OCI-LY7 (cell line): Measurements from ENCODE around the gene ABI2. TPM values are rescaled to one million over a fixed set of nuclear protein-coding genes. Genes with fewer than 3 reads are reported as not detected.

Experiments used
- BruUV-seq: library from RNA; stranded (reverse); fragments of 400-500 nt; replicated peaks from 2 replicates; lab custom pipeline; 2021; lab: Mats Ljungman, UMichigan
- CTCF ChIA-PET: fragments of 300-600 bp; sonication (Branson Sonifier 250); formaldehyde crosslinking; loops from one replicate; lab custom pipeline; 2022; ENCODE audit warnings: antibody characterized with exemption; ENCODE audit not compliant: unreplicated experiment; lab: Charles Lee
- POLR2A ChIA-PET: fragments of 300-600 bp; sonication (Branson Sonifier 250); formaldehyde crosslinking; loops from one replicate; lab custom pipeline; 2022; ENCODE audit warnings: antibody characterized with exemption; lab: Charles Lee
- DNase-seq: peaks from one replicate; pipeline ENCODE4 v3.0.0-alpha.2; 2015; ENCODE audit warnings: low spot score
- H2AFZ ChIP-seq: fragments of 200-600 bp; sonication (generic), shearing (Covaris generic); 2 replicates; pipeline ENCODE4 v1.6.1; 2014; ENCODE audit warnings: mild to moderate bottlenecking, antibody characterized with exemption, low read length, moderate library complexity
- H3K27ac ChIP-seq: fragments of 200-600 bp; sonication (generic); 2 replicates; pipeline ENCODE4 v1.5.1; 2014; ENCODE audit warnings: mixed run types, low read depth, mild to moderate bottlenecking, moderate library complexity, low read length, inconsistent platforms; ENCODE audit not compliant: poor library complexity, severe bottlenecking
- H3K36me3 ChIP-seq: fragments of 200-600 bp; sonication (generic); 2 replicates; pipeline ENCODE4 v1.6.1; 2014; ENCODE audit warnings: mild to moderate bottlenecking, antibody characterized with exemption, low read length, moderate library complexity, mixed read lengths; ENCODE audit not compliant: insufficient read depth
- H3K4me1 ChIP-seq: fragments of 200-600 bp; sonication (generic); 2 replicates; pipeline ENCODE4 v1.5.1; 2014; ENCODE audit warnings: mild to moderate bottlenecking, low read length; ENCODE audit not compliant: insufficient read depth, poor library complexity, severe bottlenecking
- H3K4me2 ChIP-seq: fragments of 200-600 bp; sonication (generic); 2 replicates; pipeline ENCODE4 v1.6.1; 2014; ENCODE audit warnings: mild to moderate bottlenecking, low read length
- H3K4me3 ChIP-seq: fragments of 200-600 bp; sonication (generic); 2 replicates; pipeline ENCODE4 v1.5.1; 2014; ENCODE audit warnings: mild to moderate bottlenecking, low read depth, low read length; ENCODE audit not compliant: poor library complexity, severe bottlenecking
- H3K79me2 ChIP-seq: fragments of 200-600 bp; sonication (generic); 2 replicates; pipeline ENCODE4 v1.6.1; 2016; ENCODE audit warnings: low read depth, mild to moderate bottlenecking, low read length, moderate library complexity, mixed read lengths; ENCODE audit not compliant: insufficient read depth
- H3K9me2 ChIP-seq: fragments of 200-600 bp; sonication (generic); 2 replicates; pipeline ENCODE4 v1.6.1; 2016; ENCODE audit warnings: mild to moderate bottlenecking, low read length, mixed read lengths; ENCODE audit not compliant: insufficient read depth
- H3K9me3 ChIP-seq: fragments of 200-600 bp; sonication (generic); 2 replicates; pipeline ENCODE4 v1.6.1; 2014; ENCODE audit warnings: mild to moderate bottlenecking, mixed run types, low read length, mixed read lengths
- H4K20me1 ChIP-seq: fragments of 200-600 bp; sonication (generic); 2 replicates; pipeline ENCODE4 v1.6.1; 2014; ENCODE audit warnings: mild to moderate bottlenecking, antibody characterized with exemption, low read length, moderate library complexity, mixed read lengths; ENCODE audit not compliant: insufficient read depth
- CTCF ChIP-seq: fragments of 200-600 bp; sonication (generic); conservative IDR thresholded peaks from 2 replicates; pipeline ENCODE4 v1.5.1; 2014; ENCODE audit warnings: mild to moderate bottlenecking, antibody characterized with exemption, low read length, moderate library complexity, mixed read lengths
- EZH2phosphoT487 ChIP-seq: fragments of 200-600 bp; sonication (generic); IDR thresholded peaks from 2 replicates; pipeline ENCODE4 v1.6.1; 2018; ENCODE audit warnings: low read depth, borderline replicate concordance, mild to moderate bottlenecking, mixed run types, antibody characterized with exemption, low read length, moderate library complexity, mixed read lengths
- intact Hi-C: fragments of 100-400 bp; cut with micrococcal nuclease; formaldehyde crosslinking; loops from one replicate; pipeline ENCODE4 v1.10.0; 2022; ENCODE audit not compliant: unreplicated experiment
- total RNA-seq, 2 experiments: library from RNA; depleted of rRNA in 1 of 2; stranded (reverse); fragments of >200 nt in 1 of 2; shearing (Covaris generic) in 1 of 2; gene quantifications; 2 replicates each; pipeline ENCODE4 v1.2.3, GENCODE V29; 2014 to 2022

Gene ABI2
- total RNA-seq, 2 experiments from 2014 or later = 37.9 to 64.6 TPM

- POLR2A ChIA-PET = interaction anchor here (0.5 to 0.6 kb wide), 2 partner anchors 28 to 1061 kb away, joined by 3 to 6 read pairs; no protein-coding TSS in a partner anchor
- CTCF ChIA-PET = no interaction called here
These were observed 1.8 kb upstream of the ABI2 start for GRCh38 chr2:203326356-203326755.

GRCh38 chr2:203327582-203327900 lies 653 bp upstream of the ABI2 start:
- CTCF ChIA-PET = no interaction called here
- no TSS peak for BruUV-seq
- H3K9me3 ChIP-seq = no peaks in the 10 kb centered on the region
- H3K27ac ChIP-seq = peak overlapping the region; percentile 52
- TF ChIP-seq CTCF (no peak), EZH2phosphoT487 (no peak)
- peaks cover 3% of the 10 kb centered on the region; the same call in 1 of the 2 replicates for H4K20me1 ChIP-seq
- H3K4me1 ChIP-seq = peaks cover 30% of the 10 kb centered on the region
- intact Hi-C loops = loop anchor here (10.0 kb wide), 1 partner anchor 327 kb away; no protein-coding TSS in a partner anchor
- H3K79me2 ChIP-seq = peaks cover 39% of the 10 kb centered on the region
- H2AFZ ChIP-seq = peak overlapping the region; percentile 93
- DNase-seq = no peak
- no peaks in the 10 kb centered on the region; the same call in 1 of the 2 replicates for H3K36me3 ChIP-seq
- H3K4me2 ChIP-seq = peak overlapping the region; percentile 95
- H3K4me3 ChIP-seq = peak overlapping the region; percentile 83
- POLR2A ChIA-PET = interaction anchor here (0.7 to 1.4 kb wide), 3 partner anchors 8 to 50 kb away, joined by 4 to 5 read pairs (median 4); no protein-coding TSS in a partner anchor
- H3K9me2 ChIP-seq = no peaks in the 10 kb centered on the region

More at GRCh38 chr2:203326356-203326755, 1.8 kb upstream of the ABI2 start:
- H3K9me2 ChIP-seq = no peaks in the 10 kb centered on the region
- no peak overlapping the region for H3K4me2 ChIP-seq
- TF ChIP-seq CTCF = no peak
- no peak for TF ChIP-seq EZH2phosphoT487
- H3K9me3 ChIP-seq = no peaks in the 10 kb centered on the region
- peaks cover 28% of the 10 kb centered on the region for H3K4me1 ChIP-seq
- H3K4me3 ChIP-seq = no peak overlapping the region
- intact Hi-C loops = loop anchor here (10.0 kb wide), 1 partner anchor 328 kb away; no protein-coding TSS in a partner anchor
- peaks cover 28% of the 10 kb centered on the region for H3K79me2 ChIP-seq
- BruUV-seq = no TSS peak
- H4K20me1 ChIP-seq = peaks cover 3% of the 10 kb centered on the region; the same call in 1 of the 2 replicates
- H3K36me3 ChIP-seq = no peaks in the 10 kb centered on the region
- no peak for DNase-seq
- H3K27ac ChIP-seq = no peak overlapping the region
- H2AFZ ChIP-seq = no peak overlapping the region
